Fibroblast of lung (primary cell): ENCODE measurements around the gene CLDN8.

Experiments
- EZH2 ChIP-seq: IDR thresholded peaks from 2 replicates; pipeline ENCODE4 v1.5.1; 2012; ENCODE audit warnings: low read length, control low read depth, mild to moderate bottlenecking; ENCODE audit errors: missing control alignments
- TF ChIP-seq, protein P1 (sequence below), 2 donors: IDR thresholded peaks in 1 of 2; conservative IDR thresholded peaks in 1 of 2; 1 replicate in 1 of 2; 2 replicates in 1 of 2; pipeline ENCODE4 v1.5.1; 2011 to 2012; ENCODE audit warnings: low read length in 2 of 2, control low read depth in 1 of 2, inconsistent platforms in 1 of 2, low read depth in 1 of 2, mild to moderate bottlenecking in 1 of 2

GRCh38 chr21:30186242-30186641 lies 29.7 kb downstream of the CLDN8 start:
- TF ChIP-seq, protein P1, sequence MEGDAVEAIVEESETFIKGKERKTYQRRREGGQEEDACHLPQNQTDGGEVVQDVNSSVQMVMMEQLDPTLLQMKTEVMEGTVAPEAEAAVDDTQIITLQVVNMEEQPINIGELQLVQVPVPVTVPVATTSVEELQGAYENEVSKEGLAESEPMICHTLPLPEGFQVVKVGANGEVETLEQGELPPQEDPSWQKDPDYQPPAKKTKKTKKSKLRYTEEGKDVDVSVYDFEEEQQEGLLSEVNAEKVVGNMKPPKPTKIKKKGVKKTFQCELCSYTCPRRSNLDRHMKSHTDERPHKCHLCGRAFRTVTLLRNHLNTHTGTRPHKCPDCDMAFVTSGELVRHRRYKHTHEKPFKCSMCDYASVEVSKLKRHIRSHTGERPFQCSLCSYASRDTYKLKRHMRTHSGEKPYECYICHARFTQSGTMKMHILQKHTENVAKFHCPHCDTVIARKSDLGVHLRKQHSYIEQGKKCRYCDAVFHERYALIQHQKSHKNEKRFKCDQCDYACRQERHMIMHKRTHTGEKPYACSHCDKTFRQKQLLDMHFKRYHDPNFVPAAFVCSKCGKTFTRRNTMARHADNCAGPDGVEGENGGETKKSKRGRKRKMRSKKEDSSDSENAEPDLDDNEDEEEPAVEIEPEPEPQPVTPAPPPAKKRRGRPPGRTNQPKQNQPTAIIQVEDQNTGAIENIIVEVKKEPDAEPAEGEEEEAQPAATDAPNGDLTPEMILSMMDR (conservative IDR thresholded peaks at IDR 0.05 in 1 of 2, IDR thresholded peaks at IDR 0.05 in 1 of 2; ENCODE audit: low read depth in 1 of 2, low read length in 2 of 2), result no peak
- TF ChIP-seq EZH2, result no peak
